GM18520 (cell line): Measurements from ENCODE around the gene CST7.

Experiments
- ATAC-seq: cut with Tn5 transposase; IDR thresholded peaks from one replicate; pipeline ENCODE4 v1.9.1; 2021; ENCODE audit not compliant: unreplicated experiment

The CST7 gene

GRCh38 chr20:24963672-24964505 lies 14.8 kb downstream of the CST7 start:
- no peak for ATAC-seq

DNA sequence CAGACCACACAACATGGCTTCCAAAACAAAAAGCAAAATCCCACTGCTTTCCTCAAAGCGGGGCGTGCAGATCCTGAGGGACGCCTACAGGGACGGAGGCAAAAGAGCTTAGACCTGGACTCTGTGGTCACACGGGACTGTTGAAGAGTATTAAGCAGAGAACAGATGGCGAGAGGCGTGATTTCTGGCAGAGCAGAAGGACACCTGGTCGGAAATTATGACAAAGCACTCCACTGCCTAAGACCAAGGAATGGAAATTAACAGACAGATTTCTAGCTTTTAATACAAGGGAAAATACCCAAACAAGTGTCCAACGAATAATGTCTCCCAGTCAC lies 15.4 kb downstream of the CST7 start:
- ATAC-seq = no peak

- ATAC-seq = no peak
Observed at GRCh38 chr20:24965065-24965919, 16.2 kb downstream of the CST7 start.

DNA sequence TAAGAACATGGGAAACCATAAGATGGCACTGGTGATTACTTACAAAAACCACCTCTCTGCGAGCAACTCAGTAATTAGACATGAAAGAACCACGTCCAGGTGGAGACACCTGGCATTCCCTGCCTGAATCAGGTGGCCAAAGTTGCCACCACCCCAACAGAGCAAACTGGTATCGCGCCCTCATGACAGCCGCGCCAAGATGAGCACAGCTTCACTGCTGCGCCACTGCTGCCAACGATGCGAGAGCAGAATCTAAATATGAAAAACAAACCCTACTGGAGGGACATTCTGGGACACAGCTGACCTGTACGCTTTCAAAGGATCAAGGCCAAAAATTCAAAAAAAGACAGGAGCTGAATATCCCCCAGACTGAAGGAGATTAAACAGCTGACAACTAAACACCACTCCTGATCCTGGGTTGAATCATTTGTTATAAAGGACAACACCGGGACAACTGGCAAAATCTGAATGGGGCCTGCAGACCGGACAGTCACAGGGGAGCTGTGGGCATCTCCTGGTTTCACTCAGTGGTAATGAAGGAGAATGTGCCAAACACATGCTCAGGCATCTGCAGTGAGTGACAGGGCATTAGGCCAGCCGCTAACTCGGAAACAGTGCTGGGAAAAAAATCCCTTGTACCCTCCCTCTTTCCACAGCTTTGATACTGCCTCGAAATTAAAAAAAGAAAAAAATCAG lies 17.4 kb downstream of the CST7 start:
- ATAC-seq = no peak

DNA sequence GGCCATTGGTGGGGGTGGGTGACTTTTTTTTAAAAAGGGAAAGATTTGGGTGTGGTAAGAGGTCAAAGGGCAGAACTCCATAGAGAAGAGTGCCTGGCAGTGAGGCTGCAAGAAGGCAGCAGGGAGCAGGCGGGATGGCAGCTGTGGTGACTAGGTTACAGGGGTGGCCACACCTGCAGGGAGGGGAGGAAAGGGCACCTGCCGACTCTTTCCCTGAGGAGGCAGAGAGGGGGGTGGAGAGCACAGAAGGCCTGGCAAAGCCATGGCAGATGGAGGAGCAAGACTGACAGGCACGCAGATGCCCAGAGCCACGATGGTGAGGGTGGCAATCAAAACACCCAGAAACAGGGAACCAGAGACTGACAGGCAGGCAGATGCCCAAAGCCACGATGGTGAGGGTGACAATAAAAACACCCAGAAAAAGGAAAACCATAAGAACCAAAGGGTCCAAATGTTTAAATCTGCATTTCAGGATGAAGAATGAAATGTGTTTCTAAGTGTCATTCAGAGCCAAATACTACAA lies 19.3 kb downstream of the CST7 start:
- ATAC-seq = no peak

DNA sequence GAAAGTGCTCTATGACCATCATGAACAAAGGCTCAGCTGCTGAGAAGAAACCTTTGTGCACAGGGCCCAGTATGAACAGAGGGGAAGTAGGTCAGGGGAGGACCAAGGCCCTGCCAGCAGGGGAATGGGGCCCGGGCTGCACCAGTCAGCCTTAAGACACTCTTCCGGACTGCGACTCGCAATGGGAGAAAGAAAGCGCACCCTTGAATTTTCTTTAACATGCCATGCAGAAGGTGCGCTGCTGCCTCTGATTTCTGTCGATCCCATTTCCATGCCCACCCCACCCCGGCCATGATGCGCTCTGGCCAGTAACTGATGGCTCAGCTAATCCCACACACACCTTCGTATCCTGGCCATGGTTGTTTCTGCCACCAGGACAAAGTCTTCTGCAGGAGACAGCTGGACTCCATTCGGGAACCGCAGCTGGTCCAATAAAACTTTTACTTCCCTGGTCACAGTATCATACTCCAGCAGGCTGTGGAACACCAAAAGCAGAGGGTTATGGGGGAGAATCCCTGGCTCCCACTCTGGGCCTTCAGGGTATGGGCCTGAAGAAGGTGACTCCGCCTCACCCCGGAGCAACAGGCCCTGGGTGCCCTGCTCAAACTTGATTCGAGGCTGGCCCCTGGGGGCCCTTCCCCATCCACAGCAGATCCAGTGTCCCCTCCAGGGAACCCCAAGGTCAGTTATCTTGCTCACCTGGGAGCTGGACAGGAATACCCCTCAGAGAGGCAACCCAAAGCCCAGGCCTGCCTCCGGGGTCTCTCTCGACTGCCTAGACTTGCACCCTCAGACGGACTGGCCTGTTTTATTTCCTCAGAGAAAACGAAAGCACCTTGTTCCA lies 20.3 kb downstream of the CST7 start:
- no peak for ATAC-seq

DNA sequence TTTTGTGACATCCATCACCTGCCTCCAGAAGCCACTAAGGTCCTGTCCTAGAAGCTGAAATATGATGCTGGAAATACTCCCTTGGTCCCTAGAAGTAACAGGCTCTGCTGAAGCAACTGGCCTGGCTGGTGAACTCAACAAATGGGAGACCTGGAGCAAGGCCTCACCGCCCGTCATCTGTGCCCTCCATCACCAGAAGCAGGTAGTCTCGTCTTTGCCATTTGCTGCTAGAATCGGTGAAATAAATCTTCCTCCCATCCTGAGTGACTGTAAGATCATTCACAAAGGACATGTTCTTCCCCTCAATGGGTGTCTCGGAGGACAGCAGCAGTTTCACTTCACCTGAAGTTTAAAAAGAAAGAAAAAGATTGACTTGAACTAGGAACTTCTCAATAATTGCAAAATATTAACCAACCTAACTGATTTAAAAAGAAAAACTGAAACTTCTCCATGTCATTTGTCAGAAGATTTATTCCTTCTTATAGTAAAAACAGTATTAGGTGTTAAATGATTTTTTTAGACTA lies 21.0 kb downstream of the CST7 start:
- ATAC-seq = no peak

DNA sequence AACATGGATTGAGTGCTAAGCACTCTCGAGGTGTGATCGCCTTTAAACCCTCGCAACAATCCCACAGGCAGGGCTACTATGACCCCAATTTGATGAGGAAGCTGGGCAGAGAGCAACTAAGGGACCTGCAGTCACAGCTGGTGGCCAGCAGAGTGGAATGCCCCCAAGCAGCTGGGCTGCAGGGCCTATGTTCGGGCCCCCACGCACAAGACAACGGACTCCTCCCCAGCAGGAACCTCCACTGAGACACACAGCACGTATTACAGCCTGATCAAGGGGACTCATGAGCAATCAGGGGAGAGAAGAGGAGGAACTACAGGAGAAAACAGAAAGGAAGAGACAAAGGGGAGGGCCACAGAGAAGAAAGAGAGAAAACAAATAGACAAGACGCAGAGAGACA lies 21.7 kb downstream of the CST7 start:
- ATAC-seq = no peak

DNA sequence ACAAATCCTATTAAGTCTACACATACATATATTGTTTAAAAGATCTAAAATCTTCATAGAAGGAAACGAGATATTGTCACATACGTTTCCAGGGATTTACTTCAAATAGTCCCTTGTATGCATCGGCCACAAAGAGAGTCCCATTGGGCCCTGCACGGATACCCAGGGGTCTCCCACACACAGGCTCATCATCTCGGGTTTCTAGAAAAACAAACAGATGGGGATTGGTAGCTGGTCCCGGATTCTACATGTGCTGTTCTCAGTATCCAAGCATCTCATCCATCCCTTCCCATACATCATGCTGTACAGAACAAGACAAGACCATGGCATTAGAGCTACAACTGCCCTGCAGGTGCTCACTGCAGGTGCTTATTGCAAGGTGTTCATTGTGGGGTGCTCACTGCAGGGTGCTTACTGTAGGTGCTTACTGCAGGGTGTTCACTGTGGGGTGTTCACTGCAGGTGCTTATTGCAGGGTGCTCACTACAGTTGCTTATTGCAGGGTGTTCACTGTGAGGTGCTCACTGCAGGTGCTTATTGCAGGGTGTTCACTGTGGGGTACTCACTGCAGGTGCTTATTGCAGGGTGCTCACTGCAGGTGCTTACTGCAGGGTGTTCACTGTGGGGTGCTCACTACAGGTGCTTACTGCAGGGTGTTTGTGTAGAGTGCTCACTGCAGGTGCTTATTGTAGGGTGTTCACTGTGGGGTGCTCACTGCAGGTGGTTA lies 22.5 kb downstream of the CST7 start:
- ATAC-seq = no peak

DNA sequence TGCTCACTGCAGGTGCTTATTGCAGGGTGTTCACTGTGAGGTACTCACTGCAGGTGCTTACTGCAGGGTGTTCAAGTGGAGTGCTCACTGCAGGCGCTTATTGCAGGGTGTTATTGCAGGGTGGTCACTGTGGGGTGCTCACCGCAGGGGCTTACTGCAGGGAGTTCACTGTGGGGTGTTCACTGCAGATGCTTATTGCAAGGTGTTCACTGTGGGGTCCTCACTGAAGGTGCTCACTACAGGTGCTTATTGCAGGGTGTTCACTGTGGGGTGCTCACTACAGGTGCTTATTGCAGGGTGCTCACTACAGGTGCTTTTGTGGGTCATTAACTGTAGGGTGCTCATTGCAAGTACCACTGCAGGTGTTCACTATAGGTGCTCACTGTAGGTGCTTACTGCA lies 23.3 kb downstream of the CST7 start:
- no peak for ATAC-seq

DNA sequence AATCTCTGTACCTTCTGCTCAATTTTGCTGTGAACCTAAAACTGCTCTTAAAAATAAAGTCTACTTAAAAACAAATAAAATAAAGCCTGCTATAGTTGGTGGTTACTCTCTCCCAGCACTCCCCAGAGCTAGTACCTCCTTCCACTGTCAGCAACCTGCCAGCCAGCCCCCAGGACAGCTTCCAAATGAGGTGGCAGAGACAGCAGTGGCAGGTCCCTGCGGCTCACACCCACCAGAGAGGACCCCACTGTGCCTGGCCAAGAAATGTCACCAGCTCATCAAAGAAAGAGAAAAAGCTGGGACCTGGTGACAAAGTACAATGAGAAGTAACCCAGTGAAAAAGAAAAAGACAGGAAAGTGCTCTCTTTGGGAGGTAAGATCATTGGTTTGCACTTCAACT lies 28.3 kb downstream of the CST7 start:
- ATAC-seq = no peak

DNA sequence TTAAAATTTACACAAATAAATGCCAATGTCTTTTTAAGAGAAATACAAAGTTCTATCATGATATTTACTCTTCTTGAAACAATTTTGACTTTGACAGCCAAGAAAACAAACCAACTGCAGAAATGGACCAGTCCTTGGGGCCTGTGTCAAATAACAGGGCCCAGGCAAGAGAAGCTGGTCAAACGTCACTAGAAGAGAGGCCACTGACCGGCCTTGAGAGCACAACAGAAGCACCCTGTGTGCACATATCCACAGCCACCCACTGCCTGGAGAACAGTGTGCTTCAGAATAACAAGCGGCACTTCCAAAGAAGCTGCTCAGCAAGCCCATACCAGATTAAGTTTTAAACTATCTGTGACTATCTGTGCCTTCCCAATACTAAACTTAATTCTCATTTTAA lies 28.7 kb downstream of the CST7 start:
- no peak for ATAC-seq

GRCh38 chr20:24978513-24978912 lies 29.4 kb downstream of the CST7 start:
- ATAC-seq = no peak

DNA sequence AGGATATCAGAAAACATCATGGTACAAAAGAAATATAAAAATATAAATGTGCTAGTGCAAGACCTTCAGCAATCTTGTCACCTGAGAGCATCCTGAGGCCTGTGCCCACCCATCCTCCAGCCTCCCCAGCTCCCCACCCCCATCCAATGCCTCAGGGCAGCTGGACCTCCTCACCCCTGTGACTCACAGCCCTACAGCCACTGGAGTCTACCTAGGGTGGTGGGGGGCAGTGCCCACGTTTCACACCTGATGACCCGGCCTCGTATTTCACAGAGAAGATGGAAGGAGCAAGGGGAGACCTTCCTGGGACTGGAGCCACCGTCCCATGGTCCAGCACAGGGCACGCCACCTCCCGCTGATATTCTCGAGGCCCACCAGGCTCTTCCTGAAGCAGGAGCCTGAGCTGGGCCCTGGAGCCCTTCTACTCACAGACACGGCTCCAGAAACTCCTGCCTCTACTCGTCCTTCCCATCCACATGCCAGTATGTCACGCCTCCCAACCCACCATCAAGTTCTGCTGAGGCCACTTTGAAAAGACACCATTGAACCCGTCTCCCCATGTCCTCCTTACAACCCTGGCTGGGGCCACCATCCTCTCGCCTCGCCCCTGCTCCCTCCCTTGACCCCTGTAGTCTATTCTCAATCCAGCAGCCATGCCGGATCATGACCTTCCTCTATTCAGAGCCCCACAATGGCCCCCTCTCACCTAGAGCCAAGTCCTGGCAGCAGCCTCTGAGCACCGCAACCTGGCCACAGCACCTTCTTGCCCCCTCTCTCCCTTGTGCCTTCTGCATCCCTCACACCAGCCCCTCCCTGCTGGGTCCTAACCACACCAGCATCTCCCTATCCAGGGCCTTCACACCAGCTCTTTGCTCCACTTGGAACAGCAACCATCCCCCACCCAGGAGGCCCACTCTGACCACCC lies 30.2 kb downstream of the CST7 start:
- ATAC-seq = no peak

- no peak for ATAC-seq
Observed at GRCh38 chr20:24980291-24981053, 31.4 kb downstream of the CST7 start.

DNA sequence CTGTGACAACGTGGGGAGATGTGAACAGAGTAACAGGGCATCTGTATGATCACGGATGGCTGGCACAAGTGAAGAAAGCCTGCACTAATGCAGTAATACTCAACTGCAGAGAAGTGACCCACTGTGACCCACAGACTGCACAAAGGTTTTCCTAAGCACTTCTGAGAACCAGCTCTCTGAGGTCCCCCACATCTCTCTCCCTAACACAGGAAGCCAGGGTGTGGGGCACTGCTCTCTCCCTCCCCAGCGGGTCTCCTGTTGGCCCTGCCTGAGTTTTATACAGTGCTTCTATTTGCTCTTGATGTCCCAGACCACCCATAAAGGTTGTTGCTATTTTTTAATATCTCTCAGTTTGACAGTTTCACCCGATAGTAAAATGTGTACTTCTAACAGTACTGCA lies 32.2 kb downstream of the CST7 start:
- ATAC-seq = no peak

DNA sequence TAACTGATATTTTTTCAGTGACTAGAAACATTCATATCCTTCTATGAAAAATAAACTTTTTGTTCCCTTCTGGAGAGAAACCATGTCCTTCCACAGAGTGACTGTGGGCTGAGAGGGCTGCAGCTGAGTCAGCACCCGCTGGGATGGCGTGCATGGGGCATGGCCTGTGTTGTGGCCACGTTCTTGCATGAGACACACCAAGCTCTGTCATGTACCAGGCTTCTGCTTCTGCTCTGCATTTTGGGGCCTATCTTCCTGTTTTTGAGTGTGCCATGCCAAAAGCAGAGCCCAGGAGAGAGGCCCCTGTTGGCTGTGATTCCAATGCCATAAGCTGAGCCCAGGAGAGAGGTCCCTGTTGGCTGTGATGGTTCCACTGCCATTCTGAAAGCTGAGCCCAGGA lies 32.7 kb downstream of the CST7 start:
- ATAC-seq = no peak

GRCh38 chr20:24983896-24984295 lies 34.8 kb downstream of the CST7 start:
- ATAC-seq = no peak
